Right atrium auricular region (tissue), 2 donors: Measurements from ENCODE around the gene EGLN1. TPM values are rescaled to one million over a fixed set of nuclear protein-coding genes. Genes with fewer than 3 reads are reported as not detected.

Experiments
- DNase-seq: peaks from one replicate; pipeline ENCODE4 v3.0.0-alpha.2; 2019; ENCODE audit warnings: low spot score
- H3K27ac ChIP-seq, 2 donors: fragments of 200-600 bp; sonication (generic); 1 replicate in 1 of 2; 2 replicates in 1 of 2; pipeline ENCODE4 v1.5.1; 2016 to 2019
- H3K27me3 ChIP-seq, 2 donors: fragments of 200-600 bp; sonication (generic); one replicate each; pipeline versions ENCODE4 v1.5.1 to v1.6.0; 2017 to 2019
- H3K36me3 ChIP-seq: fragments of 200-600 bp; sonication (generic); one replicate; pipeline ENCODE4 v1.5.1; 2016
- H3K4me1 ChIP-seq, 2 donors: fragments of 200-600 bp; sonication (generic); one replicate each; pipeline versions ENCODE4 v1.5.1 to v1.6.0; 2017 to 2019
- H3K4me3 ChIP-seq, 2 donors: fragments of 200-600 bp; sonication (generic); 1 replicate in 1 of 2; 2 replicates in 1 of 2; pipeline ENCODE4 v1.5.1; 2017 to 2019; ENCODE audit warnings: mild to moderate bottlenecking in 1 of 2, moderate library complexity in 1 of 2
- H3K9me3 ChIP-seq, 2 donors: fragments of 200-600 bp; sonication (generic); one replicate each; pipeline ENCODE4 v1.5.1; 2019
- CTCF ChIP-seq, 2 donors: fragments of 200-600 bp; sonication (generic); IDR thresholded peaks; one replicate each; pipeline ENCODE4 v1.5.1; 2019; ENCODE audit warnings: antibody characterized with exemption in 2 of 2
- total RNA-seq, 2 donors: library from RNA; depleted of rRNA; stranded (reverse); fragments of >200 nt; gene quantifications; one replicate each; pipeline ENCODE4 v1.1.0, GENCODE V29; 2016

The EGLN1 gene
- total RNA-seq, 2 donors from 2014 or later = 57.9 to 76.7 TPM

- DNase-seq = no peak
- peaks cover 0 to 60% of the 10 kb centered on the region in 2 donors for H3K4me1 ChIP-seq
- peaks cover 4% of the 10 kb centered on the region for H3K36me3 ChIP-seq
- H3K4me3 ChIP-seq = no peak overlapping the region
- no peaks in the 10 kb centered on the region for H3K27me3 ChIP-seq
- TF ChIP-seq CTCF (IDR thresholded peaks at IDR 0.05) = no peak
- no peak overlapping the region for H3K27ac ChIP-seq
- H3K9me3 ChIP-seq = no peaks in the 10 kb centered on the region
These were observed 29.5 kb downstream of the EGLN1 start for GRCh38 chr1:231392389-231393131.

- Histone ChIP-seq H3K36me3 (no peaks in the 10 kb centered on the region), H3K4me3 (no peak overlapping the region), H3K4me1 (peaks cover 0 to 41% of the 10 kb centered on the region in 2 donors), H3K27ac (no peak overlapping the region), H3K27me3 (no peaks in the 10 kb centered on the region), H3K9me3 (no peaks in the 10 kb centered on the region)
- no peak for DNase-seq
- no peak for TF ChIP-seq CTCF (IDR thresholded peaks at IDR 0.05)
These were observed 32.0 kb downstream of the EGLN1 start for GRCh38 chr1:231390071-231390470.

GRCh38 chr1:231387770-231388669 is 34.1 kb downstream of the EGLN1 start:
- no peak overlapping the region for H3K27ac ChIP-seq

GRCh38 chr1:231386466-231386865 is 35.6 kb downstream of the EGLN1 start:
- no peaks in the 10 kb centered on the region for H3K36me3 ChIP-seq
- no peak overlapping the region for H3K4me3 ChIP-seq
- H3K4me1 ChIP-seq = peaks cover 0 to 48% of the 10 kb centered on the region in 2 donors
- no peaks in the 10 kb centered on the region for H3K27me3 ChIP-seq
- no peak for DNase-seq
- H3K27ac ChIP-seq = no peak overlapping the region
- TF ChIP-seq CTCF (IDR thresholded peaks at IDR 0.05) = no peak
- no peaks in the 10 kb centered on the region for H3K9me3 ChIP-seq

More at GRCh38 chr1:231387770-231388669, 34.1 kb downstream of the EGLN1 start:
- DNase-seq = no peak
- no peak for TF ChIP-seq CTCF (IDR thresholded peaks at IDR 0.05)
- Histone ChIP-seq H3K27me3 (no peaks in the 10 kb centered on the region), H3K4me1 (peaks cover 0 to 40% of the 10 kb centered on the region in 2 donors), H3K4me3 (no peak overlapping the region), H3K36me3 (no peaks in the 10 kb centered on the region), H3K9me3 (no peaks in the 10 kb centered on the region)

- Histone ChIP-seq H3K27ac (no peak overlapping the region), H3K4me1 (peaks cover 0 to 51% of the 10 kb centered on the region in 2 donors), H3K27me3 (no peaks in the 10 kb centered on the region), H3K9me3 (no peaks in the 10 kb centered on the region), H3K36me3 (no peaks in the 10 kb centered on the region), H3K4me3 (no peak overlapping the region)
- no peak for TF ChIP-seq CTCF (IDR thresholded peaks at IDR 0.05)
- DNase-seq = no peak
These were observed 36.7 kb downstream of the EGLN1 start for GRCh38 chr1:231385416-231385748.
